ENCODE measurements around the gene CLEC7A.

The CLEC7A gene

GRCh38 chr12:10155966-10156365 is 26.0 kb upstream of the CLEC7A start:
- H3K27ac ChIP-seq (replicated peaks), result no peak overlapping the region
- no peaks in the 10 kb centered on the region for H3K27me3 ChIP-seq (ENCODE audit: insufficient read depth, poor library complexity, severe bottlenecking)
- DNase-seq (ENCODE audit: low read depth in 1 of 2, low spot score in 1 of 2), result no peak
- TF ChIP-seq SPI1 (IDR thresholded peaks at IDR 0.05; ENCODE audit: borderline replicate concordance, low read depth) (no peak), CTCF (IDR thresholded peaks at IDR 0.05; ENCODE audit: insufficient read depth, low read length) (no peak), GABPA (IDR thresholded peaks at IDR 0.05; ENCODE audit: low read depth) (no peak), POLR2AphosphoS5 (IDR thresholded peaks at IDR 0.05; ENCODE audit: low read depth) (no peak), REST (IDR thresholded peaks at IDR 0.05; ENCODE audit: insufficient replicate concordance, low read depth) (no peak)
- H3K4me3 ChIP-seq (replicated peaks; ENCODE audit: insufficient read depth, low read length), result no peak overlapping the region

- Histone ChIP-seq H3K27ac (replicated peaks) (no peak overlapping the region), H3K4me3 (replicated peaks; ENCODE audit: insufficient read depth, low read length) (no peak overlapping the region; the same call in 1 of the 2 replicates), H3K27me3 (ENCODE audit: insufficient read depth, poor library complexity, severe bottlenecking) (no peaks in the 10 kb centered on the region)
- TF ChIP-seq REST (IDR thresholded peaks at IDR 0.05; ENCODE audit: insufficient replicate concordance, low read depth) (no peak), GABPA (IDR thresholded peaks at IDR 0.05; ENCODE audit: low read depth) (no peak), CTCF (IDR thresholded peaks at IDR 0.05; ENCODE audit: insufficient read depth, low read length) (no peak), POLR2AphosphoS5 (IDR thresholded peaks at IDR 0.05; ENCODE audit: low read depth) (no peak), SPI1 (IDR thresholded peaks at IDR 0.05; ENCODE audit: borderline replicate concordance, low read depth) (no peak)
- DNase-seq (ENCODE audit: low read depth in 1 of 2, low spot score in 1 of 2), result no peak
Measured at GRCh38 chr12:10154145-10154496, 24.1 kb upstream of the CLEC7A start.

GRCh38 chr12:10153271-10154144 is 23.5 kb upstream of the CLEC7A start:
- DNase-seq (ENCODE audit: low read depth in 1 of 2, low spot score in 1 of 2), result peak in 1 of 2 experiments; percentile 64
- Histone ChIP-seq H3K4me3 (replicated peaks; ENCODE audit: insufficient read depth, low read length) (peak overlapping the region; percentile 49), H3K27me3 (ENCODE audit: insufficient read depth, poor library complexity, severe bottlenecking) (no peaks in the 10 kb centered on the region), H3K27ac (replicated peaks) (0 out of 2 replicates have a peak overlapping the region, but pooled peaks have one; percentile 2)
- no peak for TF ChIP-seq SPI1 (IDR thresholded peaks at IDR 0.05; ENCODE audit: borderline replicate concordance, low read depth)
- peak; percentile 40 for TF ChIP-seq CTCF (IDR thresholded peaks at IDR 0.05; ENCODE audit: insufficient read depth, low read length)
- TF ChIP-seq GABPA (IDR thresholded peaks at IDR 0.05; ENCODE audit: low read depth), result no peak
